Raji (cell line): ENCODE data around the gene C19orf12.

Experiments
- POLR2A ChIP-seq: IDR thresholded peaks from 2 replicates; pipeline ENCODE4 v1.6.1; 2011; ENCODE audit warnings: low read depth, low read length, control low read depth; ENCODE audit not compliant: insufficient read depth

Gene C19orf12

DNA sequence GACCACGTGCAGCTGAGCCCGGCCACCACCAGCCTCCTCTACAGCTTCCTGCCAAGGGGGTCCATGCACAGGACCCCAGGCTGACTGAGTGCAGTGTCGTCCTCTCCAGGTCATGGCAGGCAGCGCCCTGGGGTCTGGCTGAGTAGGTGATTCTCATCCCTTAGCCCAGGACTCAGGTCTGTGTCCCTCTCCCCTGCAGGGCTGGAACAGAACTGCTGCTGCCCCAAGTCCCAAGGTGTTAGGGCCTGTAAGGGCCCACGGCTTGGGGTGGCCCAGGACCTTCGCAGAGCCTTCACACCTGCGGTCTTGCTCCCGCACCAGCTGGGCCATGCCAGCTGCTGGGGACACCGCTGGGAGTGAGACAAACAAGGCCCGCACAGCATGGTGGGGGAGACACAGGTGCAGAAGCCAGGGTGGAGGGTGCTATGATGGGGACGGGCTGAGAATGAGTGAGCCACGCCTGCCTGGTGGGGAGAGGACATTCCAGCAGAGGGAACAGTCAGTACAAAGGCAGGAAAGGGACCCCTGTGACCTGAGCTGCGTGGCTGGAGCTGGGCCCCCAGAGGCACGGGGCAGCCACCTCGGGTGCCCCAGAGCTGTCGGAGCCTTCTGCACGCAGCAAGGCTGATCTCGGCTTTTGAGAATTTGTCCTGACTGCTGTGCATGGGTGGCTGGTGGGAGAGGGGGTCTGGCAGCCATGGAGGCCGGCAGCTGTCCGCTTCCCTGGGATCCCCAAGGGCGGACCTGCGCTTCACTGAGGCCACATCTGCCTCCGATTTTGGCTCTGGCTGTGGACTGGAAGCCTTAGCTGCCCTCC lies 37.9 kb downstream of the C19orf12 start:
- TF ChIP-seq POLR2A: no peak

- no peak for TF ChIP-seq POLR2A
These were observed 38.5 kb downstream of the C19orf12 start for GRCh38 chr19:29676586-29676985.

DNA sequence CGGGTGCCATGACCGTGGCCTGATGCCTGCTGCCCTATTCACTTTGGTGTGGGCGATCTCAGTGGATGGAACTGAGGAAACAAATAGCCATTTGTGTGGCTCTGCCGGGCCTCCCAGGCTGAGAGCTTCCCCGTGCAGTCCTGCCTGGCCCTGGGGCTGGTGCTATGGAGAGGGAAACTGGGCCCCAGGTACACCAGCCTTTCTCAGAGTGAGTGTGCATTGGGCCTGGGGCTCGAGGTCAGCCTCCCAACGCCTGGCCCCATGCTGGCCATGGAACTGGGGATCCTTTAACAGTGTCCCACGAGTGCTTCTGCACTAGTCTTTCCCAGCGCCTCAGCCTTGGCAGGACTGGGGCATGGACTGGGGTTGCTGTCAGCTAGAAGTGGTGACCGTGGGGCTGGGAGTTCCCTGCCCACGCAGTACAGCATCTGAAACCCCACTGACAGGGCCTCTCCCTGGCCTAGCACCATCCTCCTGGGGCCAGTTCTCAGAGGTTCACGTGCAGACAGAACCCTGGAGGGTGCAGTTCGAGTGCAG lies 39.3 kb downstream of the C19orf12 start:
- no peak for TF ChIP-seq POLR2A

GRCh38 chr19:29675120-29675649 lies 39.9 kb downstream of the C19orf12 start:
- no peak for TF ChIP-seq POLR2A

- TF ChIP-seq POLR2A: no peak
These were observed 40.5 kb downstream of the C19orf12 start for GRCh38 chr19:29674374-29675119.

DNA sequence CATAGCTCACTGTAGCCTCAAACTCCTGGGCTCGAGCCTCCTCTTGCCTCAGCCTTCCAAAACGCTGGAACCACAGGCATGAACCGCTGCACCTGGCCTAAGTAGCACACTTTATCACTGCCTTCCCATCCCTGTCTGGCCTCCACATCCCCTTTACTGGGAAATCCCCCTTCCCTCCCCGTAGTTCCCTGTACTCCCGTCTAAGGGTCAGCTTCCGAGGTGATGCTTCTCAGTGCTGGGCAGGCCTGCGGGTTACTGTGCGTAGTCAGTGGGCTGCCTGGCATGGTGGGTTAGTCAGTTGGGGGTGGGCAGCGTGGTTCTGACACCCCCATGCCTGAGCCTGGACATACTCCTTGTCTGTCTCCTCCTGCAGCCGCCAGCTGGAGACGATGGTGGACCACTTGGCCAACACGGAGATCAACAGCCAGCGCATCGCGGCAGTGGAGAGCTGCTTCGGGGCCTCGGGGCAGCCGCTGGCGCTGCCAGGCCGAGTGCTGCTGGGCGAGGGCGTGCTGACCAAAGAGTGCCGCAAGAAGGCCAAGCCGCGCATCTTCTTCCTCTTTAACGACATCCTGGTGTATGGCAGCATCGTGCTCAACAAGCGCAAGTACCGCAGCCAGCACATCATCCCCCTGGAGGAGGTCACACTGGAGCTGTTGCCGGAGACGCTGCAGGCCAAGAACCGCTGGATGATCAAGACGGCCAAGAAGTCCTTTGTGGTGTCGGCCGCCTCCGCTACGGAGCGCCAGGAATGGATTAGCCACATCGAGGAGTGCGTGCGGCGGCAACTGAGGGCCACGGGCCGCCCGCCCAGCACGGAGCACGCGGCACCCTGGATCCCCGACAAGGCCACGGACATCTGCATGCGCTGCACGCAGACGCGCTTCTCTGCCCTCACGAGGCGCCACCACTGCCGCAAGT lies 41.4 kb downstream of the C19orf12 start:
- no peak for TF ChIP-seq POLR2A

DNA sequence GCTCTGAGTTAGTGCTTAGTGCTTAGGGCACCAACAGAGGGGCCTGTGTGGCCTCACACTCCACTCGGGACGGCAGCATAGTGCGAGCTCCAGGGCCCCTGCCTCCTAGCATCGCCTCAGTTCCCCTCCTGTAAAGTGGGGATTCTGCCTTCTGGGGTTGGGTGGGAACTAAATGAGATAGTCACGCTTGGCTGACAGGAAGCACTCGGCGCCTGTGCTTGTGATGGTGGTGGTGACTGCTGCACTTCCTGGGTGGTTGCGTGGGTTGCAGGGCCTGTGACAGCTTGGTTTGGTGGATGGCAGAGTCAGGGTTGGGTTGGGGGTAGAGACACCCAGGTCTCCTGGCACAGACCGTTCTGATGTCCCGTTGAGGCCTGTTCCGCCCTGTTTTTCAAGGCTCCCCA lies 42.1 kb downstream of the C19orf12 start:
- no peak for TF ChIP-seq POLR2A

GRCh38 chr19:29672319-29672932 lies 42.6 kb downstream of the C19orf12 start:
- no peak for TF ChIP-seq POLR2A

DNA sequence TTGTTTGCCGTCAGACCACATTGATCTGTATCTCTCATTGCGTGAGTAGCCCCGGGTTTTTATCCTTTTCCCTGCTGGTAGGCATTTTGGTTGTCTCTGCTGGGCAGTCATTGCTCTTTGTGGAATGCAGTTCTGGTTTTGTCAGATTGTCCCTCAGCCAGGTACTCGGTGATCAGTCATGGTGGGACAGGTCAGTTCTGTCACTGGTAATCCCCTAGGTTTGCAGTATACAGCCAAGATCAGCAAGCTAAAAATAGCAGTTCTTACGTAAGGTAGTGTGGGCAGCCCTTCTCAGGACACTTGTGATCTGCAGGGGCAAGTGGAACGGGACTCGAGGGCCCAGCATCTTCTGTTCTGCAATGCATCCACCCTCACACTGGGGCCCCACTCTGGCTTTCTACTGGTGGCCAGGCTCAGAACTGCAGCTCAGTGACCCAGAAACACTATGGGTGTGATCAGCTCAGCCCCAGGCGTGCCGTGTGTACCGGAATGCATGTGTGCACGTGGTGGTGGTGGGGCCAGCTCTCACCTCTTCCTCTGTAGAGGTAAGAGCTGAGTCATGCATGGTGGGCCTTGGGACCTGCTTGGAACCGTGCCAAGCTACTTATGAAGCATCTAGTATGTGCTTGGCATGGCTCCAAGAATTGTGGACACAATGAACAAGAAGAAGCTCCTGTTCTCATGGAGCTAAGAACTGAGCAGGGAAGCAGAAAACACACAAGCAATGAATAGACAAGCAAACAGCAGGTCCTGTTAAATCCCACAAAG lies 43.5 kb downstream of the C19orf12 start:
- TF ChIP-seq POLR2A: no peak

- TF ChIP-seq POLR2A: no peak
These were observed 44.8 kb downstream of the C19orf12 start for GRCh38 chr19:29670255-29670654.

GRCh38 chr19:29668746-29669609 lies 46.1 kb downstream of the C19orf12 start:
- TF ChIP-seq POLR2A: no peak

DNA sequence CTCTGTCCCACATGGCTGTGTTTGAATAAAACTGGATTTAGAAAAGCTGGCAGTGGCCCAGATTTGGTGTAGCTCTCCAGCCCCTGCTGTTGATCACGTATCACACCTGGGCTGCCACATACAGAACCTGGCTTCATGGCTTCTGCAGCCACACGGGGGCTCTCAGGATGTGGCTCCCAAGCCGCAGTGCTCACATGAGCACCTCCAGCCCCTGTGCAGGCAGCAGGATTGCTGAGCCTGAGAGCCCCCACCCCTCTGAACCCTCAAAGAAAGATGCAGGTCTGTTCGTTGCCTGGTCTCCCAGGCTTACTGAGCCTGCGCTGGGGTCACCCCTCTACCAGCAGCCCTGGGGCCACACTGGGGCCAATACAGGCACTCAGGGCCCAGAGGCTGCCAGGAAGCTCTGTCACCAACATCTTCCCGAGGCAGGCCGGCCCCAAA lies 47.1 kb downstream of the C19orf12 start:
- no peak for TF ChIP-seq POLR2A

GRCh38 chr19:29667387-29667783 lies 47.7 kb downstream of the C19orf12 start:
- TF ChIP-seq POLR2A: no peak
